GM19193 (cell line): ENCODE data around the gene TCF4.

Experiments used
- POLR2A ChIP-seq: IDR thresholded peaks from 4 replicates; pipeline ENCODE4 v1.6.1; 2011; ENCODE audit not compliant: insufficient read depth, insufficient read length; ENCODE audit errors: extremely low read depth

TCF4 gene

DNA sequence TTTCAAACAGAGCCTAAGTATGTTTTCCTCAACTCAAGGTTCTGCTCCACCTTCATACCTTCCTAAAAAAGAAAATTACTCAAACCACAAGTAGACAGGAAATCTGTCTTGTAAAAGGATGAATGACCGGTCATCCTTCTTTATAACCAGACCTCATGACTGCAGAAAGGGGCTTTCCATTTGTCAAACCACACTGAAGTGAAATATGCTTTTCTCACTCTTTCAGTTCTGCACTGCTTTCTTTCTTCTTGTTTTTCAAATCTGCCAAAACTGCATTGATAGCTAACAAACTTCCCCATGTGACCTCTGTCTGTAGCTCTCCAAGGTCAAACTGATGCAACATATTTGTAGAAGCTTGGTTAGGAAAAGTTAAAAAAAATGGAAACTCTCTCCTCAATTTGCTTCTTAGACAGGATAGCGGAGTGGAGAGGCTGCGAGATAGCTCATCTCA is 319.8 kb downstream of the TCF4 start:
- no peak for TF ChIP-seq POLR2A

DNA sequence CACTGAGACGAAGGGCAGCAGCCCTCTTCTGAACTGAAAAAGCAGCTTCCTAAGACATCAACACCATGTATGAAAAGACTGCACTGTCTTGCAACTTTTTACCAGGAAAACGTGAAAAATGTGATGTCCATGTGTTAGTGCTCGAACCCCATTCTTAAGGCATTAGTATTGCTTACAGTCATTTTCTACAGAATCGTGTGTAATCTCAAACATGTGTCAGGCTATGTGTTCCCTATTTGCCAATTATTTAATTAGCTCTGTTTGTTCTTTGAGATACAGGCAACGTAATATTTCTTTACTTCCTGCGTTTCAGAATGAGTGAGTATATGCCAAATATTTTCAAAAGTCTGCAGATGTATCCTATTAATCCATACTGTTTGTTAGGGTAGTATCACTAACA is 321.0 kb downstream of the TCF4 start:
- no peak for TF ChIP-seq POLR2A

DNA sequence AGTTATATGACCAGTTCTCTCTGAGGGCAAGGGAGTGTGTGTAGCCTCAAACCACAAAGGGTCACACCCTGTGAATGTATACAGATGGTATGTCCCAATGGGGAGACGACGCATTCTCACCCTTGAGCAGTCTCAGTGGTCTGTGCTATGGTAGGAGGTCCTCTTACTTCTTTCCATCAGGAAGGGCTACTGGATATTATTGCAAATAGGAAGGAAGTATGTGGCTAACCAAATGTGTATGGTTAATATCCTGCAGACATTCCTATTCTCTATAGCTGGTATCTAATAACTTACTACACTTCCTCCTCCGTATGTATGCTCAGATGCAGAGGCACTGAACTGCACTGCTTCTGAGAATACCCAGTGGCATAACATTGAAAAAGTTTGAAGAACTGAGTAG is 322.0 kb downstream of the TCF4 start:
- no peak for TF ChIP-seq POLR2A

DNA sequence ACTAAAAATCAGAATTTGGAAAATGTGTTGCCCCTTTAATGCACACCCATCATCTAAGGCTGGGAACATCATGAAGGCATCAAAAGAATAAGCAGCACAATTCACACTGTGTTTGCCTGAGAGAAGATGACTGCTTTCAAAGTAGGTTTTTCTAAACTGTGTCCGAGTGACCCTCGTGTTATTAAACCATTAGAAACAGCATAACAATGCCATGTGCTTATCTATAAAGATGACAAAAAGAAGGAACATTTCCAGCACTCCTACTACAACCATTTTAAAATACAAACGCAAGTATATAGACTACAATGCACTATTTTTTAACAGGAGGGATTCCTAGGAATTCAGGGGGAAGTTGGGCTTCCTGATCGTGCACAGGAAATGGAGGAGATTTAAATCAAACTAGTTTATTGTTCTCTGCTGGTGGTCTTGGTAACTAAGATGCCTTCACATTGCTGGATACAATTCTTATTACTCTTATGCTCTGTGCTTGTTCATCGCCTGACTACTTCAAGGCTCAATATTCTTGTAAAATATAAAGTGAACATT is 322.8 kb downstream of the TCF4 start:
- no peak for TF ChIP-seq POLR2A

DNA sequence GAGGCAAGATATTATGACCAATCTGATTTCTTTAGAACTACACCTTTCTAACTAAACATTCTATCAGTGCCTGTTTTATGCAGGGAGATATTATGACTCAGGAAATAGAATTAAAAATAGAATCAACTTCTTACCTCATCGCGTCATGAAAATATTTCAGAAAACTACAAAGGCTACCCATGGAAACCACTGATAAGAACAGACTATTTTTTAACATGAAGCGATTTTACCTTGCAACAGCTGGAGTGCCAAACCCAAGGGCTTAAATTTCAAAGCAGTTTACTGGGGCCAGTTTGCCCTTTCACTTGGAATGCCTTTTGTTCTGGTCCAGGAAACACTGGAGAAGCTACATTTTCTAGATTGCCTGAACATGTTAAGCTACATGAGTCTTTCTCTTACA is 323.9 kb downstream of the TCF4 start:
- TF ChIP-seq POLR2A, result no peak

DNA sequence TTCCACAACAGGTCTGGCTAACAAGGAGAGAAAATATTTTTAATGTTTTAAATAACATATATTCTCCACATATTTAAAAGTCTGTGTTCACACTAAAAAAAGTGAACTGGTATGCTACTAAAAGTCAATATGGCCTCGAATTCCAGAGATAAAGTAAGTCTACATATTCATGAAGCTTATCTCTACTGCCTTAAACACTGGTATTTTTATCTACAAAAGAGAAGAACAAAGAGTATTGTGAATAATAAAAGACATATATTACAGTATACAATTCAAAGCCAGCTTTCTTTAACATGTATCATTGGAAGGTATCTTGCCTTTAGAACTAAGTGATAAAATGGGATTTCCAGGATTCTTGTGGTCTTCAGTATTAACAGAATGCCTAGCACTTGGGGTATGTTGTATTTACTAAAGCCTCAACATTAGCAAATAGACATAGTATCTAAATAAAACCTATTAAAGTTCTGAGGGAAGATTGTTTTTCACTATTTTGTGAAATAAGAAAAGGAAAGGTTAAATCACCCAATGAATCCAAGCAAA is 325.9 kb downstream of the TCF4 start:
- no peak for TF ChIP-seq POLR2A

DNA sequence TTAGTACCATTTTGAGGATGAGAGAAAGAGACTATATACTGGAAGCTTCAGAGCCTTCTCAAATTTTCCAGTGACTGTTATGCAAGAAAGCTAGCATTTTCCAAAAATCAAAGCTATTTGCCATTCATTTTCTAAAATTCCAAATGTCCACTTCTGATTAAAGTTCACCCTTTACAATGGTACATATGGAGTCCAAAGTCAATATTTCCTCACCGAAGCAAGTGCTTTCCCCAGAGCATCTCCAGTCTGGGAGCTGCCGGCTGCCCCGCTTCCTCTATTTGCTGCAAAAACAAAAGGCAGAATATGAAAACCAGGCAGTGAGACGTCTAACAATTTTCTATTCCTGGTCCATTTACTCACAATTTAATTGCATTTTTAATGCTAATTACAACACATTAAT is 326.7 kb downstream of the TCF4 start:
- TF ChIP-seq POLR2A, result no peak

DNA sequence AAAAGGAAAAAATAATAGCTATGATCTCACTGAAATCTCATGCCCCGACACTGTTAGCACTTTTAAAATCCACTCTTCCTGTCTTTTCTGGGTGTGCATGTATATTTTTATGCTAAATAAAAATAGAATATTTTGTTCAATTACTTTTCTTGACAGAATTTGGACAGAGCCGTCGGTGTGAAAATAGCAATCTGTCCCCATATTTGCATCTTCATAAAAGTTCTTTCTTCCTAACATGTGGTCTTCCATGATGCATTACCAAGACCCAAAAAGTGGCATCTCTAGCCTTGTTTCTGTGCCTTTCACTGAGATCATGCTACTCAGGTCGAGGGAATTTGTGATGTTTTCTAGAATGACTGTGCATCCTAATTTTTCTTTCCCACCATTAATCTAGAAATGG is 329.9 kb downstream of the TCF4 start:
- TF ChIP-seq POLR2A, result no peak

DNA sequence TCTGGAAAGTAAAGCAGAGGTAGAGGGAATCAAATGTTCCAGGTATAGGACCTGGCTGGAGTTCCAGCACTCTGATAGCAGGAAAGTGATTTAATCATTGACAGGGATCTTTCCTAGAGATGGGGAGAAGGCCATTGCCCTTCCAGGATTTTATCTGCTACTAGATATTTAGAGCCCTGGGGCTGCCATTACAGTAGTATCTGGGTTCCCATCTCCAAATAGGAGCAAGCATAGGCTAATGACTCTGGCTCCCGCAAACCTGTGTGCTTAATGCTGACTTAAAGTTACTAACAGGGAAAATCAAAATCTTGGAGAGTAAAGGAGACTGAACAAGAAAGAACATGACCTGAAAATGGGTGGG is 331.1 kb downstream of the TCF4 start:
- no peak for TF ChIP-seq POLR2A

DNA sequence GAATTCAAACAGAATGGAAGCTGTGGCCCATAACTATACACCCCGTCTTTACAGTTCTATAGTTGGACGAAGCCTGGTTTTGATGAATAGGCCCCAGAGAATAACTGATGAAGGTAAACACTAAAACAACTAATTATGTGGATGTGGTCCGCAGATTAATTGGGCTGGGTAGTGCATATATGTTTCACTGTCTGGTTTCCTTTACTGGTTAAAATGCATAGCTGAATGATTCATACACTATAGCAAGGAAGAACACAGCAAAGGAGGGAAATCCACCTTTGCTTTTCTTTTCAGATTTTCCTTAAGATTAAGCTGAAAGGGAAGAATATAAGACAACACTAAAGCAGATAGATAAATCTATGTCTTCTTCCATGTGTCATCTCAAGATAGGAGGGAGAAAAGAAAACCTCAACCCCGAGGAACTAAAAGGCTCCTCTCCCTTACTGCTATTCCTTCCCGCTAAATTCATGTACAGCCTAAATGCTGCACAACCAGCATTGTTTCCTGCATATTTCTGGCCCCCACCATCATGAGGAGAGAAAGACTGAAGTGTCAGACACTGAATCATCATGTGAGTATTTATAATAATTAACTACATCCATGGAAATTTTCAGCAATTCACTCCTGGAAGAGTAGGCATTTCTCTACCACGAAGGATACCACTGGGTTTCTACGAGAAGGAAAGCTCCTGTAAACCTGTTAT is 331.6 kb downstream of the TCF4 start:
- no peak for TF ChIP-seq POLR2A

DNA sequence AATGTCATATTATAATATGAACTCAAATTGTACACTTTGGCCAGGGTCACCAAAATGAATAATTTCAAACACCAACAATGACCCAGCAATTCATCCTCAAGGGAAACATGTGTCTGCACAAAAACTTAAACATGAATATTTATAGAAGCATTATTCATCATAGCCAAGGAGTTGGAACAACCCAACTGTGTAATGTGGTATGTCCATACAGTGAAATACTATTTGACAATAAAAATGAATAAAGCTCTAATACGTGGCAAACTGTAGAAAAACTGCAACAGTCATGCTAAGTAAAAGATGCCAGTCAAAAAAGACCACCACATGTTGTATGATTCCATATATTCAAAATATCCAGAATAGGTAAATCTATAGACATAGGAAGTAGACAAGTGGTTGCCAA is 334.2 kb downstream of the TCF4 start:
- TF ChIP-seq POLR2A, result no peak

DNA sequence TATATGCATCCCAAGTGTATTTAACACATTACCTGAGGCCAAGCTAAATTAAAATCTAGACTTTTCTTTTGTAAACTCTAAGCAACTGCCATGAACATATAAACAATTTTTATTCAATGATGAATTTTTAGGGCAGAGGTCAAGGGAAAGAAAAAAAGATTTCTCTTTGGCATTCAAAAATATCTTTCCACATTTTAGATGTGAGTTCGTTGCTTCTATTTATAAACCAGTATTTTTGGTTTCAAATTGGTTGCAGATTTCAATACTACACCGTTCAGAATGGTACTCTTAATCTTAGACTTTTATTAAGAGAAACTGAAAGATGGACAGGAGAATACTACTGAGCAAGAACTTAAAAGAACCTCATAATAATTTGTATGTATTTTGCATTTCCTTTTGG is 335.1 kb downstream of the TCF4 start:
- TF ChIP-seq POLR2A, result no peak

DNA sequence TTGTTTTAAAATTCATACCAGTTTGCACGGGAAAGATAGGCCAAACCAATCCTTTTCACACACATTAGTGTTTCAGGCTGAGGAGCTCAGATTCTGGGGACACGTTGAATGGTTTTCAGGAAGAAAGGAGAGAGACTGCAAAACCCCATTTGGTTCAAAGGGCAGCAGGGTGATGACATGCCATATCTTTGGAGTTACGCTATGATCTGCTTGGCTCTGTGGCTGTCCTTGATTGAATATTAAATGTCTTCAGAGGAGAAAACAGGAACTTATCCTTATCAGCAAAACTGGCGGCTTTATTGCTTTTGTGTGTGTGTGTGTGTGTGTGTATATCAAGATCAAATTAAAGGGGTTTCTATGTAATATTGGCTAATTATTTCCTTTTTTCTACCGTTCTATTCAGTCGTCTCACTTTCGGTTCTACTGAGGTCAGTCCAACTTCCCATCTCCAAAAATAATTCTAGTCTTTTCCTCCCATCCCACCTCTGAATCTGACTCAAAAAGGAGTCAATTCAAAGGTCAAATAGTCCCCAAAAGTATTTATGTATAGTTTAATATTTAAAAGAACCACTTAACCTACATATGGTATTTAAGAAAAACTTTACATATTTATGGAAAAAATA is 335.8 kb downstream of the TCF4 start:
- TF ChIP-seq POLR2A, result no peak

DNA sequence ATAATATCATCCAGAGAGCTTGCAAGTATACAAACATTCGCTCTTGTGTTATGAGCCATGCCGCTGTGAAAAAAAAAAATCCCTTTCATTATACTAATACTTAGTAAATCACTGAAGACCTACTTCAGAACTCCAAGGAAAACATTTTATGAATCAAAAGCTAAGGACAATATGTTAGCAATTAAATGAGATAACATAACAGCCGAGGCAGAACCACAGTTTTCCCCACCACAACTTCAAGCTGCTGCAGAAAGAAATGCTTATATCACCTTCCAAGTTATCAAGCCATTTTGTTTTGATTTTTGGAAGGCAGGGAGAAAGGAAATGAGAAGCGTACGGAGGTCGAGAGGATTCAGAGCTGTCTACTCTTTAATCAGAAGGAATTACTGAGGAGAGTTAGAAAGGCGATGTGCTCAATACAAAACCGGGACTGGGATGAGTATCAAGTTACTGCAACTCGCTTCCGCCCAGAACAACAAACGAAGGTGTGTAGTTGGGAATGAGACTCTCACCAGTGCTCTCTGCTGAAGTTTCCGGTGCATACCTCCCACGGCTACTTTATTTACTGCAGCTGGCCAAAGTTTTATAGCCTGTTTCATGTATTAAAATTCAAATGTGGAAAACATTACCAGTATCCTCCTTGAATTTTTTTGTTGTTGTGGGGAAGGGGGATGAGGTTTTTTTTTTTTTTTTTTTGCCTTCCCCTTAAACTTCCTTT is 336.6 kb downstream of the TCF4 start:
- TF ChIP-seq POLR2A, result no peak

DNA sequence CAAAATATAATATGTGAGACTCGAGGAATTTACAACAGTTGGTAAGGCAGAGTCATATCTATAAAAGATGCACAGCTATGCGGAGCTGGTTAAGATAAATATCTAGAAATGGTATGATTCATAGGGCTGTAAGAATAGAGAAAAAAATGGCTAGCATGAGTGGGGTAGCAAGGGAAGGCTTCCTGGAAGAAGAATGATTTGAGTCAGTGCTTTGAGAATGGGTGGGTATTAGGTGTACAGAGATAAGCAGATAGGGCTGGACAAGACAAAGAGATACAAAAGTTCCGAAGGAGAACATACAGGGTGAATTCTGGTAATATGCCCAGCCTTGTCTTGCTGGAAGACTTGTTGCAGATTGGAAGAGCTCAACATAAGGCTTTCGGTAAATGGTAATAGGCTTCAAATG is 337.2 kb downstream of the TCF4 start:
- TF ChIP-seq POLR2A, result no peak
